HL-60 (cell line): ENCODE results near the gene PGP.

Experiments used
- DNase-seq, 2 experiments: peaks; one replicate each; pipeline ENCODE4 v3.0.0-alpha.2; 2010 to 2020; ENCODE audit warnings: low read depth in 1 of 2, low spot score in 1 of 2
- H3K27ac ChIP-seq: fragments of 250-450 bp; sonication (Bioruptor Pico); replicated peaks from 2 replicates; pipeline ENCODE4 v1.5.1; 2020; ENCODE audit warnings: mild to moderate bottlenecking, moderate library complexity
- H3K27me3 ChIP-seq: fragments of 250-450 bp; sonication (Bioruptor Pico); 2 replicates; pipeline ENCODE4 v1.5.1; 2021; ENCODE audit warnings: mild to moderate bottlenecking, moderate library complexity; ENCODE audit not compliant: insufficient read depth, poor library complexity, severe bottlenecking
- H3K4me3 ChIP-seq: replicated peaks from 2 replicates; pipeline ENCODE4 v1.5.1; 2011; ENCODE audit warnings: mild to moderate bottlenecking, control low read depth, low read length; ENCODE audit not compliant: insufficient read depth
- CTCF ChIP-seq: IDR thresholded peaks from one replicate; pipeline ENCODE4 v1.5.1; 2011; ENCODE audit warnings: low read length, control low read depth, inconsistent platforms; ENCODE audit not compliant: insufficient read depth
- GABPA ChIP-seq: IDR thresholded peaks from 2 replicates; pipeline ENCODE4 v1.6.1; 2012; ENCODE audit warnings: low read depth
- POLR2AphosphoS5 ChIP-seq: IDR thresholded peaks from 2 replicates; pipeline ENCODE4 v1.6.1; 2012; ENCODE audit warnings: low read depth
- REST ChIP-seq: IDR thresholded peaks from 2 replicates; pipeline ENCODE4 v1.6.1; 2012; ENCODE audit warnings: low read depth; ENCODE audit not compliant: insufficient replicate concordance
- SPI1 ChIP-seq: IDR thresholded peaks from 2 replicates; pipeline ENCODE4 v1.6.1; 2012; ENCODE audit warnings: low read depth, mild to moderate bottlenecking, borderline replicate concordance

Gene PGP

GRCh38 chr16:2187212-2187611 lies 27.4 kb downstream of the PGP start:
- no peak for DNase-seq
- Histone ChIP-seq H3K4me3 (no peak overlapping the region), H3K27ac (no peak overlapping the region), H3K27me3 (peaks cover 3% of the 10 kb centered on the region)
- no peak for TF ChIP-seq REST
- no peak for TF ChIP-seq SPI1
- TF ChIP-seq CTCF: no peak
- no peak for TF ChIP-seq POLR2AphosphoS5
- TF ChIP-seq GABPA: no peak

GRCh38 chr16:2186505-2186904 lies 28.1 kb downstream of the PGP start:
- peaks cover 3% of the 10 kb centered on the region for H3K27me3 ChIP-seq
- H3K4me3 ChIP-seq: no peak overlapping the region
- TF ChIP-seq CTCF (no peak), SPI1 (no peak), POLR2AphosphoS5 (no peak), GABPA (no peak), REST (no peak)
- DNase-seq: no peak
- H3K27ac ChIP-seq: no peak overlapping the region

GRCh38 chr16:2186064-2186463 lies 28.6 kb downstream of the PGP start:
- H3K27ac ChIP-seq: no peak overlapping the region
- no peak overlapping the region for H3K4me3 ChIP-seq
- no peak for DNase-seq
- no peak for TF ChIP-seq POLR2AphosphoS5
- H3K27me3 ChIP-seq: peaks cover 3% of the 10 kb centered on the region

DNA sequence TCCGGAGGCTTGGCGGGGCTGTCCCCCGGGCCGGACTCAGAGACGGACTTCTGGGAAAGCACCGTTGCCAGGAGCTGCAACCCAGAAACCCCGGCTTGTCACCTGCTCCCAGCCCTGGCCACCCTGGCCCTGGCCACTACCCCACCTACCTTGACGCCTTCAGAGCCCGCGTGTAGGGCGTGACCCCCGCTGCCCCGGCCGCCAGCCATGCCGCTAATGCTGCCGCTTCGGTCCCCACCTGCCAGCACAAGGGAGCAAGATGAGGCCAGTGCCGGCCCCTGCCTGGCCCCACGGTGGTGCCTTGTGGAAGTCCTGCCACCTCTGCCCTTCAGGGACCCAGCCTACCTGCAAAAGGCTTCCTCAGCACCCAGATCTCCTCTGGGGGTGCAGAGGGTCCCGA lies 29.7 kb downstream of the PGP start:
- TF ChIP-seq GABPA (no peak), CTCF (no peak), POLR2AphosphoS5 (no peak), REST (no peak)
- Histone ChIP-seq H3K27me3 (peaks cover 3% of the 10 kb centered on the region), H3K27ac (no peak overlapping the region), H3K4me3 (no peak overlapping the region)
- DNase-seq: no peak
